Left renal pelvis (tissue), 4 donors: ENCODE data around the gene LPCAT3. TPM values are rescaled to one million over a fixed set of nuclear protein-coding genes. Genes with fewer than 3 reads are reported as not detected.

Experiments used
- DNase-seq, 4 donors: peaks; one replicate each; pipeline ENCODE4 v3.0.0-alpha.2; 2013; ENCODE audit warnings: low read depth in 4 of 4, low spot score in 3 of 4
- polyA plus RNA-seq, 4 donors: library from polyadenylated mRNA; unstranded; fragments of 120-200 nt; gene quantifications; one replicate each; pipeline ENCODE4 v1.2.1, GENCODE V29; 2013; ENCODE audit not compliant: insufficient read length in 4 of 4

The LPCAT3 gene
- polyA plus RNA-seq, 4 donors, result 33.8 to 67.5 (median 57.9) TPM

GRCh38 chr12:6941782-6942181 lies 76.5 kb downstream of the LPCAT3 start:
- no peak for DNase-seq

- DNase-seq, result no peak
Measured at GRCh38 chr12:6941267-6941666, 77.0 kb downstream of the LPCAT3 start.

GRCh38 chr12:6939191-6939540 lies 79.1 kb downstream of the LPCAT3 start:
- no peak for DNase-seq

GRCh38 chr12:6938353-6939190 lies 79.7 kb downstream of the LPCAT3 start:
- DNase-seq, result no peak

GRCh38 chr12:6937481-6938352 lies 80.6 kb downstream of the LPCAT3 start:
- DNase-seq, result peak; percentile 88 to 91 (median 90)

- no peak for DNase-seq
Measured at GRCh38 chr12:6936636-6937480, 81.4 kb downstream of the LPCAT3 start.

- no peak for DNase-seq
Measured at GRCh38 chr12:6936194-6936635, 82.1 kb downstream of the LPCAT3 start.

GRCh38 chr12:6935371-6936193 lies 82.7 kb downstream of the LPCAT3 start:
- DNase-seq, result no peak

- DNase-seq, result no peak
Measured at GRCh38 chr12:6934110-6934509, 84.2 kb downstream of the LPCAT3 start.

GRCh38 chr12:6932766-6933165 lies 85.5 kb downstream of the LPCAT3 start:
- no peak for DNase-seq

- DNase-seq, result no peak
Measured at GRCh38 chr12:6929466-6930452, 88.5 kb downstream of the LPCAT3 start.

- DNase-seq, result no peak
Measured at GRCh38 chr12:6928703-6929407, 89.4 kb downstream of the LPCAT3 start.

- DNase-seq, result no peak
Measured at GRCh38 chr12:6928022-6928702, 90.1 kb downstream of the LPCAT3 start.

- peak in 3 of 4 donors; percentile 83 to 88 (median 83) for DNase-seq
Measured at GRCh38 chr12:6927379-6928021, 90.8 kb downstream of the LPCAT3 start, which contains the start of gene ATN1. Gene ATN1 (plus strand): TSS chr12:6927959. CDS start chr12:6934002, 6,043 bp downstream.
